ENCODE measurements around the gene TPR.

DNA sequence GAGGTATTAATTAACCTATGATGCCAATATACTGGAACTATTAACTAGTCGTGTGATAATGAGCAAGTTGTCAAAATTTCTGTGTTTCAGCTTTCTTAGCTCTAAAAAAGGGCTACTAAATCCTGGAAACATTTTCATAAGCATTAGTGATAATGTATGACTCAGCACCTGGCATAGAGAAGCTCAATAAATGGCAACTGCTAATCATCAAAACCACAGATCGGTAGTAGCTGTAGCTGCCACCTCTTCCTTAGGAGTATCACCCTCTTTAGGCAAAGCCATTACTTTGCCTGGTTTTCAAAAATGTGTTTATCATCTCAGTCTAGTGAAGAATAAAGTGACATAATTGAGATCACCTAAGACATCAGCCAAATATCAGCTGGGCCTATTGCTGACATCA is 75.5 kb downstream of the TPR start:
- TF ChIP-seq CTCF (IDR thresholded peaks at IDR 0.05) (no peak), POLR2AphosphoS5 (IDR thresholded peaks at IDR 0.05) (no peak)

Data from breast epithelium (tissue), 3 donors.